Activated naive CD4-positive, alpha-beta T cell treated with anti-CD3 and anti-CD28 coated beads, Interleukin-2, amount 50 U/mL, for 72 hours (primary cell): Measurements from ENCODE around the gene RXRA. TPM values are rescaled to one million over a fixed set of nuclear protein-coding genes. Genes with fewer than 3 reads are reported as not detected.
A peak's percentile ranks its signal among the peaks of the same experiment; 100 is the strongest.

Experiments
- ATAC-seq, 2 donors: fragments of 150-1000 bp; cut with Tn5 transposase; 2 replicates each; pipeline ENCODE4 v1.10.0; 2021; ENCODE audit warnings: mild to moderate bottlenecking in 2 of 2, moderate library complexity in 2 of 2
- DNase-seq, 2 donors: peaks; one replicate each; pipeline ENCODE4 v3.0.0; 2021 to 2022; ENCODE audit warnings: low spot score in 2 of 2
- H3K27ac Mint-ChIP-seq, 2 donors: one replicate each; pipeline ENCODE4 v1.8.0; 2022; ENCODE audit warnings: mild to moderate bottlenecking in 2 of 2, mixed read lengths in 2 of 2
- H3K36me3 Mint-ChIP-seq, 2 donors: one replicate each; pipeline ENCODE4 v1.8.0; 2022; ENCODE audit warnings: mixed read lengths in 2 of 2
- H3K9me3 Mint-ChIP-seq, 2 donors: one replicate each; pipeline ENCODE4 v1.8.0; 2022; ENCODE audit warnings: mixed read lengths in 2 of 2
- total RNA-seq, 2 donors: library from RNA; stranded (reverse); gene quantifications; one replicate each; pipeline ENCODE4 v1.2.3, GENCODE V29; 2022

Gene RXRA
- total RNA-seq, 2 donors from 2014 or later: 0.25 to 7.9 TPM

GRCh38 chr9:134317790-134318414 is 8.4 kb upstream of the RXRA start:
- DNase-seq: no peak
- H3K36me3 Mint-ChIP-seq: peaks cover 0 to 6% of the 10 kb centered on the region in 2 donors
- peaks cover 0 to 8% of the 10 kb centered on the region in 2 donors for H3K9me3 Mint-ChIP-seq
- H3K27ac Mint-ChIP-seq: no peak overlapping the region
- no peak for ATAC-seq

GRCh38 chr9:134318481-134318891 is 7.8 kb upstream of the RXRA start:
- Mint-ChIP-seq H3K27ac (no peak overlapping the region), H3K9me3 (peaks cover 0 to 3% of the 10 kb centered on the region in 2 donors), H3K36me3 (peaks cover 0 to 3% of the 10 kb centered on the region in 2 donors)
- ATAC-seq: no peak
- DNase-seq: no peak

GRCh38 chr9:134318941-134319305 is 7.3 kb upstream of the RXRA start:
- no peaks in the 10 kb centered on the region for H3K9me3 Mint-ChIP-seq
- no peak for ATAC-seq
- H3K27ac Mint-ChIP-seq: no peak overlapping the region

GRCh38 chr9:134319306-134320125 is 6.7 kb upstream of the RXRA start:
- no peak for ATAC-seq
- H3K36me3 Mint-ChIP-seq: no peaks in the 10 kb centered on the region

More at GRCh38 chr9:134318941-134319305, 7.3 kb upstream of the RXRA start:
- DNase-seq: no peak
- H3K36me3 Mint-ChIP-seq: no peaks in the 10 kb centered on the region

GRCh38 chr9:134320126-134320867 is 6.0 kb upstream of the RXRA start:
- ATAC-seq (no peak), DNase-seq (no peak)
- Mint-ChIP-seq H3K27ac (no peak overlapping the region), H3K36me3 (no peaks in the 10 kb centered on the region), H3K9me3 (no peaks in the 10 kb centered on the region)

More at GRCh38 chr9:134319306-134320125, 6.7 kb upstream of the RXRA start:
- Mint-ChIP-seq H3K9me3 (no peaks in the 10 kb centered on the region), H3K27ac (no peak overlapping the region)
- DNase-seq: no peak

GRCh38 chr9:134320868-134321471 is 5.3 kb upstream of the RXRA start:
- Mint-ChIP-seq H3K36me3 (no peaks in the 10 kb centered on the region), H3K27ac (no peak overlapping the region), H3K9me3 (no peaks in the 10 kb centered on the region)
- DNase-seq (no peak), ATAC-seq (no peak)

GRCh38 chr9:134321531-134321930 is 4.7 kb upstream of the RXRA start:
- H3K9me3 Mint-ChIP-seq: no peaks in the 10 kb centered on the region

GRCh38 chr9:134321946-134322741 is 4.1 kb upstream of the RXRA start:
- DNase-seq (no peak), ATAC-seq (no peak)
- H3K27ac Mint-ChIP-seq: no peak overlapping the region
- no peaks in the 10 kb centered on the region for H3K9me3 Mint-ChIP-seq
- no peaks in the 10 kb centered on the region for H3K36me3 Mint-ChIP-seq

More at GRCh38 chr9:134321531-134321930, 4.7 kb upstream of the RXRA start:
- ATAC-seq: no peak
- H3K27ac Mint-ChIP-seq: no peak overlapping the region
- no peak for DNase-seq
- no peaks in the 10 kb centered on the region for H3K36me3 Mint-ChIP-seq

- no peak overlapping the region for H3K27ac Mint-ChIP-seq
- no peaks in the 10 kb centered on the region for H3K9me3 Mint-ChIP-seq
- no peak for DNase-seq
- no peak for ATAC-seq
- no peaks in the 10 kb centered on the region for H3K36me3 Mint-ChIP-seq
Observed at GRCh38 chr9:134322781-134323241, 3.4 kb upstream of the RXRA start.

GRCh38 chr9:134323741-134324358 is 2.4 kb upstream of the RXRA start:
- ATAC-seq: no peak
- no peak overlapping the region for H3K27ac Mint-ChIP-seq

GRCh38 chr9:134324359-134325095 is 1.7 kb upstream of the RXRA start:
- no peaks in the 10 kb centered on the region for H3K9me3 Mint-ChIP-seq
- ATAC-seq (peak in 1 of 2 donors; percentile 65), DNase-seq (no peak)
- H3K36me3 Mint-ChIP-seq: no peaks in the 10 kb centered on the region
- no peak overlapping the region for H3K27ac Mint-ChIP-seq

More at GRCh38 chr9:134323741-134324358, 2.4 kb upstream of the RXRA start:
- DNase-seq: no peak
- H3K36me3 Mint-ChIP-seq: no peaks in the 10 kb centered on the region
- H3K9me3 Mint-ChIP-seq: no peaks in the 10 kb centered on the region

- no peak overlapping the region for H3K27ac Mint-ChIP-seq
- no peak for ATAC-seq
- no peaks in the 10 kb centered on the region for H3K36me3 Mint-ChIP-seq
- DNase-seq: no peak
- H3K9me3 Mint-ChIP-seq: no peaks in the 10 kb centered on the region
Observed at GRCh38 chr9:134325096-134325812, 1.0 kb upstream of the RXRA start.

- Mint-ChIP-seq H3K9me3 (no peaks in the 10 kb centered on the region), H3K27ac (no peak overlapping the region), H3K36me3 (no peaks in the 10 kb centered on the region)
- ATAC-seq (peak in 1 of 2 donors; percentile 30), DNase-seq (no peak)
Observed at GRCh38 chr9:134326724-134327601, 708 bp downstream of the RXRA start.
